ENCODE measurements around the gene PEAR1. TPM values are rescaled to one million over a fixed set of nuclear protein-coding genes. Genes with fewer than 3 reads are reported as not detected.
"Not testable (repeated sequence)": the region's sequence is repeated elsewhere in the genome, so short reads cannot be mapped to it uniquely, and the experiment has no call there.

Gene PEAR1
- total RNA-seq, 1 experiment from 2014 or later, result 0.88 TPM

DNA sequence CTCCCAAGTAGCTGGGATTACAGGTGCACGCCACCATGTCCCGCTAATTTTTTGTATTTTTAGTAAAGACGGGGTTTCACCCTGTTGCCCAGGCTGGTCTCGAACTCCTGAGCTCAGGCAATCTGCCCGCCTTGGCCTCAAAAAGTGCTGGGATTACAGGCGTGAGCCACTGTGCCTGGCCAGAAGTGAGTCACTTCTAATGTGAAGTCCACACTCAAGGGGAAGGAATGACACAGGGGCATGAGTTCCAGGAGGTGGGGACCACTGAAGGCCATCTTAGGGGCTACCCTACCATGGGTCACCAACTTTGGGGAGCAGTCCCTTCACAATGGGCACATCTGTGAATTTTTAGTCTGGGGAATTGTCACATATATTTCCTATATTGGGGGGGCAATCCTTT is 33.2 kb downstream of the PEAR1 start:
- DNase-seq (ENCODE audit: low read depth); in situ Hi-C loops (cut with HindIII; ENCODE audit: low pct_unique_long_range_greater_than_20kb, low sequenced_read_pairs): not testable (repeated sequence)

DNA sequence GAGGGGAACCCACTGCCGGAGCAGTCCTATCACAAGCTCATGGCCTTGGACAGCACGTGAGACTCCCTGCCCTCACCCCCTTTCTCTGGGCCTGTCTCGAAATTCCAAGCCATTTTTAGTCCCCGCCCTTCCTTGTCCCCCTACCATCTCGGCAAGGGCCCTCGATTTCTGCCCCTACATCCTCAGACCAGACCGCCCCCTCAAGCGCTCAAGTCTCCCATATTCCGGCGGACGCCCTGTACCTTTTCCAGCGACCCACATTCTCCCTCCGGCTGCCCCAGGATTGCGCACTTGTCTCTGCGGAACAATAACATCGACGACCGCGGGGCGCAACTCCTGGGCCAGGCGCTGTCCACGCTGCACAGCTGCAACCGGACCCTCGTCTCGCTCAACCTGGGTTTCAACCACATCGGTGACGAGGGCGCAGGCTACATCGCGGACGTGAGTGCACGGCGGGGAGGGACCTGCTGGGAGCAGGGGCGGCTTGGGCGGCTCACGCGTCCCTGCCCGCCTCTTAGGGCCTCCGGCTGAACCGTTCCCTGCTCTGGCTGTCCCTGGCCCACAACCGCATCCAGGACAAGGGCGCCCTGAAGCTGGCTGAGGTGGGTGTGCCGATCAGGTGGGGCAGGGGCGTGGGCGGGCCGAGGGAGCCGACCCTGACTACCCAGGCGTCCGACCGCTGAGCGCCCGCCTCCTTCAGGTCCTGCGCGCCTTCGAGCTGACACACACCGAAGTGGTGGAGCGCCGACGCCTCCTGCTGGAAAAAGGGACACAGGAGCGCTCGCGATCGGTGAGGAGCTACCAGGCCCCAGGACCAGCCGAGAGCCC is 33.9 kb downstream of the PEAR1 start:
- in situ Hi-C loops (cut with HindIII; ENCODE audit: low pct_unique_long_range_greater_than_20kb, low sequenced_read_pairs), result no loop called here
- DNase-seq (ENCODE audit: low read depth), result peak; percentile 83

DNA sequence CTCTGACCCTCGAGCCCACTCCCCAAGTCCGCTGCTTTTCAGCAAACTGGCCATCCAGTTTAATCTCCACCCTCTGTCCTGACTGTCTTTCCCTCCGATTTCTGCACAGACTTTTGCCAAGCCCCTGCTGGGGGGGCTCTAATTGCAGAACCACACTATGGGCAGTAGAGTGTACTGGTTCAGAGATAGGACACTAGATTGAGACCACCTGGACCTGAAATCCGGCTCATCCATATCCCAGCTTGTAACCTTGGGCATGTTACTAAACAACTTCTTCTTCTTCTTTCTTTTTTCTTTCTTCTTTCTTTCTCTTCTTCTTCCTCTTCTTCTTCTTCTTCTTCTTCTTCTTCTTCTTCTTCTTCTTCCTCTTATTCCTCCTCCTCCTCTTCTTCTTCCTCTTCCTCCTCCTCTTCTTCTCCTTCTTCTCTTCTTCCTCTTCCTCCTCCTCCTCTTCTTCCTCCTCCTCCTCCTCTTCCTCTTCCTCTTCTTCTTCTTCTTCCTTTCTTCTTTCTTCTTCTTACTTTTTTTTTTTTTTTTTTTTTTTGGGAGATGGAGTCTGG is 34.6 kb downstream of the PEAR1 start:
- in situ Hi-C loops (cut with HindIII; ENCODE audit: low pct_unique_long_range_greater_than_20kb, low sequenced_read_pairs), result no loop called here
- DNase-seq (ENCODE audit: low read depth), result no peak

DNA sequence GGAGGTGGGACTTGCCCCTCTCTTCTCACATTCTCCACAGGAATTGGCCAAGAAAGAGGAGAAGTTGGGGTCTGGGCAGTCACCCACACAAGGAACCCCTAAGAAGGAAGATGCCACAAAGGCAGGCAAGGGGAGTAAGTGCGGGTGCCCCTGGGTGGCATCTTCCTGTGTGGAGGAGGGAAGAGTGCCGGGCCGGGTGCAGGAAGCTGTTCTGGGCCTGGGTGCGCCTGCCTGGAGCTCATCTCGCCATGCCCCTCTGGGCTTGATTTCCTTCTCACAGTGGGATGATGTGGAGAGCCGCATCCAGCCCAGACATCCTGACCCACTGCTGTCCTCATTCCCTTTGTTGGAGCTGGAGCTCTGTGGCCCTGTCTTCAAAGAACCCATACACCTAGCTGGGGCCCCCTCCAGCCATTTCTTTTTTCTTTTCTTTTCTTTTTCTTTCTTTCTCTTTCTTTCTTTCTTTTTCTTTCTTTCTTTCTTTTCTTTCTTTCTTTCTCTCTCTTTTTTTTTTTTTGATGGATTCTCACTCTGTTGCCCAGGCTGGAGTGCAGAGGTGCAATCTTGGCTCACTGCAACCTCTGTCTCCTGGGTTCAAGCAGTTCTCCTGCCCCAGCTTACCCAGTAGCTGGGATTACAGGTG is 36.2 kb downstream of the PEAR1 start:
- in situ Hi-C loops (cut with HindIII; ENCODE audit: low pct_unique_long_range_greater_than_20kb, low sequenced_read_pairs), result no loop called here
- no peak for DNase-seq (ENCODE audit: low read depth)

DNA sequence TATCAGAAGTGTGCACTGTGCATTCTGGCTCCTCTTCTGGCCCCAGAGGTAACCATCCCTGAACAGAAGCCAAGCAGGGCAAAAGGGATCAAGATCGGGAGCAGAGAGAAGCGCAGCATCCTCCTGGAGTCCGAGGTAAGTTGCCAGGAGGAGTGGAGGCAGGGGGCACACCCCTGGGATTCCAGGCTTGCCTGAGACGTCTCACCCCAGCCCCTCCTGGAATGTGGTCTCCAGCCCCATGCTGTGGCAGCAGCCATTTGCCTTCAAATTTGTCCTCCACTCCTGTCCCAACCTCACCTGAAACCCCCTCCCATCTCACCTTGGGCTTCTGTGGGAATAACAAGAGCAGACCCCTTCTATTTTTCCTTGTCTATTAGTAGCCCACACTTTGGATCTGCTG is 37.0 kb downstream of the PEAR1 start:
- DNase-seq (ENCODE audit: low read depth), result no peak
- in situ Hi-C loops (cut with HindIII; ENCODE audit: low pct_unique_long_range_greater_than_20kb, low sequenced_read_pairs), result no loop called here

DNA sequence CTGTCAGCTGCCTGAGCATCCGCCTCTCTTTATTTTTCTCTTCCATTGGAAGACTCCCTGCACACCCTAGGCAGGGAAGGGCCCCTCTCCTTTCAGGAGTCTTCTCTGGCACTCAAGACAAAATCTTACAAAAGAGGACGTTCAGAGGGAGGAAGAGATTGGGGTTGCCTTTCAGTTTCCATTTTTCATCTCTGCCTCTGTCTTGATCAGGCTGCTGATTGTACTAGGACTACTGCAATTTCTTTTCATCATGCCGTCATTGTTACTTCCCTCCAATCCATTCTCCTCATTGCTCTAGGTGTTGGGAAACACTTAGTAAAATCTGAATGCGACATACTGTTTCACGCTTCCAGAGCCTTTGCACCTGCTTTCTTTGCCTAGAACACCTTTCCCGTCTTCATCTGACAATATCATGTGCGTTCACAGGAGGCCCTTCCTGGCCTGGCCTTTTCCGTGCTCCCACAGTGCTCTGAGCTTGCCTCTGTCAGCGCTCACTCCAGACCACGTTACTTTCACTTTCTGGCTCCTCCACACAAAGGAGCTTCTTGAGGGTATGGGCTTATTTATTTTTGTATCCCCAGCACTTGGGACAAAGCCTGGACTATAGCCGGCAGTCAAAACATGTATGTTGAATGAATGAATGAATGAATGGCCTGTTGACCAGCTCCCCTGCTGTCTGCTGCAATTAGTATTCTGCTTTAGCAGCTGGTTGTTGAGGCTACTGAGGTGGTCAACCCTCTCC is 37.9 kb downstream of the PEAR1 start:
- in situ Hi-C loops (cut with HindIII; ENCODE audit: low pct_unique_long_range_greater_than_20kb, low sequenced_read_pairs), result no loop called here
- DNase-seq (ENCODE audit: low read depth), result no peak

DNA sequence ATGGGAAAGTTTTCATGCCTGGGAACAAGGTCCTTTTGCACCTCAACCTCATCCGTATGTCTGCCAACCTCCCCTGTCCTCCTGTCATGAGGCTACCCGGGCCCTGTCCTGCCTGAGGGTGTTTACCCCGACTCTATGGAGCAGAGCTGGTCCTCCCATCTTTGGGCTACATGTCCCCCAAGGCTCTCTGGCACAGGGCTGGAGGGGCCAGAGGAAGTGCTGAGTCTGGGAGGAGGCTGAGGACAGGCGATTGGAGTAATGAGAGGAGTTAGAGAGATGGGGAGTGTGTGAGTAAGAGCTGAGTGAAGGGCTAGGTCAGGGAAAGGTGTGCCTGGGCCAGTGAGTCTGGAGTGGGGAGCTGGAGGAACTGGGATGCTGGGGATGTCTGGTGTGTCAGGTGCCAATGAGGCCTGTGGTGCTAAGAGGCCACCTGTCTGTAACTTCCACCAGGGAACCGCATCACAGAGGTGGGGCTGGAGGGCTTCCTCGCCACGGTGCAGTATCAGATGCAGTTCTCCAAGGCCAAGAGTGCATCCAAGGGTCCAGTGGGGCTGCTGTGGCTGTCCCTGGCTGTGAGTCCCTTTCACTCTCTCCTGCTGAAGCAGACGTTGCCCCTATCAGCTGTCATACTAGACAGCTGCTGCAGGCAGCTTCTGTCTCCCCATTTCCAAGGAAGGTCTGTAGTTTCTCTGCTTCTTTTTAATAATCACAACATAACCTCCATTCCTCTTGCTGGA is 38.6 kb downstream of the PEAR1 start:
- DNase-seq (ENCODE audit: low read depth), result no peak
- in situ Hi-C loops (cut with HindIII; ENCODE audit: low pct_unique_long_range_greater_than_20kb, low sequenced_read_pairs), result no loop called here

DNA sequence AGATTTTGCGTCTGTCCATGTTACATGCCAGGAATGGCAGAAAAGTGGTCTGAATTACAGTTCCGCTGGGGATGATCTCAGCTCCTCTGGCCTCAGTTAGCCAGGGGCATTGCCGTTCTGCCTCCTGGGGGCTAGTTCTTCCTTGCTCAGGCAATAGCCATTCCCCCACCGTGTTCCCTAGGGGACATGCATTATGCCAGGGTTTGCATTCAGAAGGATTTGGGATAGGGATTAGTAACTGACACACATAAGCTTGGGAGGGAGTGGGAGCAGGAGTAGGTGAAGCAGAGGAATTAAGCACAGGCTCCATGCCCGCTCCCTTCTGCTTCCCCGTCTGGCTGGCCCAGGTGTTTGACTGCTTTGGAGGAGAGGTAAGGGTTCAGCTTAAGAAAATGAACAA is 39.6 kb downstream of the PEAR1 start:
- in situ Hi-C loops (cut with HindIII; ENCODE audit: low pct_unique_long_range_greater_than_20kb, low sequenced_read_pairs), result no loop called here
- no peak for DNase-seq (ENCODE audit: low read depth)

DNA sequence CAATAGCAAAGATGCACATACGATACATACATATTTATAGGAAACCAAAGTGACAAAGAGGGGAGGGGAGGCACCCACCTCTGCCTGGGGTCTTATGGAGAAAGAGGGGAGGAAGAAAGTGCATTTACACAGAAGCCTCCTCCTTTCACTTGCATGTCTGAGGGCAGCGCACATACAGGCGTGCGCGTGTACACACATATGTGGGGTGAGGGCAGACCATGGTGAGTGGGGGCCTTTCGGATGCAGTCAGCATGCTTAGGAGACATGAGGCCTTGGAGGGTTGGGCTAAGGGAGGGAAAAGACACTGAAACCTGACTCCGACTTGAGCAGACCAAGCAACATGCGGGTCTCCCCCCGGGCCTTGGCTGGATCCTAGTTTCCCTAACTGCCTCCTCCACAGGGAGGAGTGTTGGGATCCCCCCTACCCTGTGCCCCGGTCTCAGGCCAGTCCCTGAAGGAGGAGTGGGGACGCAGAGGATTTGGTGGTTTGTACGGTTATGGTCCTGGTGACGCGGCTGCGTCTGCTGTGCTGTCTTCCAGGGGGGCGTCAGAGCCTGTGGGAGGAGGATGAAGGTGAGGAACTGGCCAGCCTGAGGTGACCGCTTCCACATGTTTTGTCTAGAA is 42.1 kb downstream of the PEAR1 start:
- in situ Hi-C loops (cut with HindIII; ENCODE audit: low pct_unique_long_range_greater_than_20kb, low sequenced_read_pairs), result no loop called here
- DNase-seq (ENCODE audit: low read depth), result no peak

DNA sequence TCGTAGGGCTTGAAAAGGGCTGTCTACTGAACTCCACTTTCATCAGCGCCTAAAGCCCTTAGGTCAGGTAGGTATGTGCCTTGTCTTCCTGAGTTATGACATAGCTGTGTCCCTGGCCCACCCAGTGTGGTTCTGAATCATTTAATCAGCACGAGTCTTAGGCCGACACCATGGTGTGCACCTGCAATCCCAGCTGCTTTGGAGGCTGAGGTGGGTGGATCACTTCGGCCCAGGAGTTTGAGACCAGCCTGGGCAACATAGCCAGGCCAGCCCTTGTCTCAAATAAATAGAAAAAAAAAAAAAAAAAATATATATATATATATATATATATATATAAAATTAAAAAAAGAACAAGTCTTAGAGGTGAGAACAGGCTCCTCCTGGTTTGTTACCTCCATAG is 42.7 kb downstream of the PEAR1 start:
- no peak for DNase-seq (ENCODE audit: low read depth)
- in situ Hi-C loops (cut with HindIII; ENCODE audit: low pct_unique_long_range_greater_than_20kb, low sequenced_read_pairs), result no loop called here

DNA sequence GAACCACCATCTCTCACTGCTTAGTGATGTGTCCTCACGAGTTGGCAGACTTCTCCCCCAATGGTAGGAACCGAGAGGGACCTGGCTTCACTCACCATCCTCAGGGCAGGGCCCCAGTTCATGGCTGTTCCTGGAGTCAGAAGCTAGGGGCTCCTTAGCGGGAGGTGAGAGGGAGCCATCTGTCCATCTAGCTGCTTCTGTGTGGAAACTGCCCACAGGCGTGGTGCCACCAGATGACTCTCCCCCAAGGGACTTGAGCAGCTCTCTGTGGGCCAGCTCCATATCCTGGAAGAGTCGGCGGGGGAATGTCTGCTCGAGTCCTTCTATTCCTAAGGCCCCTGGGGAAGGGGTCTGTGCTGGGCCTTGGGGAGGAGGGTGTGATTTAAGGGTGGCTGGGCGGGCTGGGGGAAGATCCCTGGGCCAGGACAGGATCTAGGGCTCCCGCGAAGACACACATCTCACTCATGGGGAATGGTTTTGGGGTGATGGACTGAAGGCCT is 43.3 kb downstream of the PEAR1 start:
- DNase-seq (ENCODE audit: low read depth), result no peak
- in situ Hi-C loops (cut with HindIII; ENCODE audit: low pct_unique_long_range_greater_than_20kb, low sequenced_read_pairs), result no loop called here

DNA sequence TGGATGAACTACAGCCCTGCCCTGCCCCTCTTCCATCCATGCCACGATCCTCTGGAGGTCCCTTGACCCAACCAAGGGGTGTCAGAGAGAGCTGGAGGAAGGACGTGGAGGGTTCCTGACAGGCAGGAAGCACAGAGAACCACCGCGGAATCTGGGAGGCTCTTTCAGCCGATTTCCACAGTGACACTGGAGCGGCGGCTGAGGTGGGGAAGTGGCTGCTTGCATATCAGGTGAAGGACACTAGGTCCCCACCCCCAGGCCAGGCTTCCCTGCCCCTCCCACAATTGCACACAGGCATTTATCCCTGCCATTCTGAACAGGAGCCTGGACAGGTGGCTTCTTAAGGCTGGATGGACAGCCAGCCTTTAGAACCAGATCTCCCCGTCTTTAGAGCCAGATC is 44.4 kb downstream of the PEAR1 start:
- in situ Hi-C loops (cut with HindIII; ENCODE audit: low pct_unique_long_range_greater_than_20kb, low sequenced_read_pairs), result no loop called here
- no peak for DNase-seq (ENCODE audit: low read depth)

DNA sequence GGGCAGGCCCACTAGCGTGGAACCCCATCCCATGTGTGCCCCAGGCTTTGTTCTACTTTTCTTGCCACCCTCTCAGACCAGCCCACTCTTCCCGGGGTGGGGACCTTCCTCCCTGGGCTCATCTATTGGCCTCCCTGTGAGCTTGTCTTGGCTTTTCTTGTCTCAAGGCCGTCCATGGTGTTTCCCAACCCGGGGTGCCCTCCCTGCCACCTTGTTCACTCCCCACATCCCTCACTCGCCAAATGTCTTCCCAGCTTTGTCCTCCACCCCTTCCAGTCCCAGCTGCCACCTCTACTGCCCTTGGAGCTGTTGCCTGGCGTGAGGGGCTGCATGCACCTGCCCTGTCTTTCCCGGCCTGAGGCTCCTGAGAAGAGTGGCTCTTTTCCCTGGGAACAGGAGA is 45.3 kb downstream of the PEAR1 start:
- in situ Hi-C loops (cut with HindIII; ENCODE audit: low pct_unique_long_range_greater_than_20kb, low sequenced_read_pairs), result no loop called here
- DNase-seq (ENCODE audit: low read depth), result no peak

DNA sequence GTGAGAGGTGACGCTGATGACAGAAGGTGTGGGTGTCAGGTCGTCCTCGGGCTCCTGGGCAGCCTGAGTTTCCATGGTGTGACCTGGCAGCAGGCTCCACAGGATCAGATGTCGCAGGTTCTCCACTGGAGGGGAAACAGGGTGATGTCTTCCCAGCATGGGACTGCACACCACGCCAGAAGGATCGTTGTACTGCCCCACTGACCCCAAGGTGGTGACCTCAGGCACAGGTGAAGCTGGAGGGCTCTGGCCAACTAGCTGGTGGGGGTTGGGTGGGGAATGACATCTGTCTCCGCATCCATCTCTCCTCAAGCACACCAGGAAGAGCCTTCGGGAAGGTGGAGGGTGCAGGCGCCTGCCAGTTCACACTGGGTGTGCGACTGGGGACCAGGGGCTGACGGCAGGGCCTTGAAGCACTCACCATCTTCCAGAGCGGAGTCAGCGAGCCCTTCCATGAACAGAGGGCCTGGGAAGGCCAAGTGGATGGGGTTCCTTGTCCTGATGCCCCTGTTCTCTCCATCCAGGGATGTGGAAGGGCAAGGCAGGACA is 46.3 kb downstream of the PEAR1 start:
- in situ Hi-C loops (cut with HindIII; ENCODE audit: low pct_unique_long_range_greater_than_20kb, low sequenced_read_pairs), result no loop called here
- no peak for DNase-seq (ENCODE audit: low read depth)

DNA sequence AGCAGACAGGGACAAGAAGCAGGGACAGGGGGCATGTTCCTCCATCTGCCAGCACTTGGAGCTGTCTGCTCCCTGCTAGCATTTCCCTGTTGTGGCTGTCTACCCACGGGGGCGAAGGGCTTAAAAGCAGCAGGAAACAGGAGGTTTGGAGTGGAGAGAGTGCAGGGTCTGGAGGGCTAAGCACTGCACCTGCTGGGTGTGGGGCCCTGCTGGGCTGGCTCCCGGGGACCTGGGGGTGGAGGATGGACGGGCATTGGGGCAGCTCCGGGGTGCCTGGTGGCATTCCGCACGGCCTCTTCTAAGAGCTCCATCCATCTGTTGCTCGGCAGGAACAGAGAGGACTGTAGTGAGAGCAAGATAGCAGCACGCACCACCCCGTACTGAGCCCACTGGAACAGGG is 48.2 kb downstream of the PEAR1 start:
- DNase-seq (ENCODE audit: low read depth), result no peak
- in situ Hi-C loops (cut with HindIII; ENCODE audit: low pct_unique_long_range_greater_than_20kb, low sequenced_read_pairs), result no loop called here

DNA sequence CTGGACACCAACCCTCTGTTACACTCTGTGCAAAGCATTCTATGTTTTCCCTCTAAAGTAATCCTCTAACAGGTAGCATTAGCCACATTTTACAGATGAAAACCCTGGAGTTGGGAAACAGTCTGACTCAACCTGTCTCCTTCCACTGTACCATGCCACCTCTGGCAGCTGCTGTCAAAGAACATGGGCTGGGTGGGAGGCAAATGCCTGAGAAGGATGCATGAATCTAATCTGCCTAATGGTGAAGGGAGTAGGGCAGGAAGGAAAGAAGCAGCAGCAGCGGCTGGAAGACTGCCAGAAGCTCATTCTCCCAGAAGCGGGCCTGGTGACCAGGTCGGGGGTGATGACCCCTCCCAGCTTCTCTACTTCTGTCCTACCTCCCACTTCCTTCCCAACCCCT is 48.7 kb downstream of the PEAR1 start:
- no peak for DNase-seq (ENCODE audit: low read depth)
- in situ Hi-C loops (cut with HindIII; ENCODE audit: low pct_unique_long_range_greater_than_20kb, low sequenced_read_pairs), result no loop called here

DNA sequence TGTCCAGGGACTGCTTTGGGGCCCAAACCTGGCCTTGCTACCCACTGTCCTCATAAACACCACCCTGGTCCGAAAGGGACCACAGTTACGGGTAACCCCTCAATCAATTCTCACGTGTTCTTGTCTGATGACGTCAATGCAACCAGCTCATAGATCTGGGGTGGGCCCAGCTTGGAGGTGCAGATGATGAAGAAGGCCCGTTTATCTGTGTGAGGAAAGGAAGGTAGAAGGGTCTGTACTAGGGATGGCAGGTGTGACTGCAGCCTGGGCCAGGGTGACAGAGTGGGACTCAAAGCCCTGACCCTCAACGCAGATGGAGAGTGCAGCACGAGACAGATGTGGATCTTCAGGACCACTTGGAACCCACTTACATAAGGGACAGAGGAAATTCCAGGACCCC is 49.1 kb downstream of the PEAR1 start:
- no peak for DNase-seq (ENCODE audit: low read depth)
- in situ Hi-C loops (cut with HindIII; ENCODE audit: low pct_unique_long_range_greater_than_20kb, low sequenced_read_pairs), result no loop called here

DNA sequence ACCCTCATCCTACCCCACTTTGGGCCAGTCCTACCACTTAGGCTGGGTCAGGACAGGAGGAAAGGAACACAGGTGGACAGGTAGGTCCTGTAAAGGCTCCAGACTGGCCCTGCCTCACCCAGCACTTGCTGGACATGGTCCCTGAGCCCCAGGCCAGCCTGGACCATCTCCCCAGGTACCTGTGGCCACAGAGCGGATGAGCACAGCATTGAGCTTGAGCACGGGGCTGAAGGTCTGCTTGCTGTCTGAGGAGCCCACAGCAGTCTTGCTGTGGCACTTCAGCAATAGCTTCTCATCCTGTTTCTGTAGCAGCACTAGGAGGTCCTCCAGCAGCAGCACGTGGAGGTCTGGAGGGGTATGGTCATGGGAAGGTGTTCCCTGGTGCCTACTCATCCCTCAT is 50.2 kb downstream of the PEAR1 start:
- in situ Hi-C loops (cut with HindIII; ENCODE audit: low pct_unique_long_range_greater_than_20kb, low sequenced_read_pairs), result no loop called here
- DNase-seq (ENCODE audit: low read depth), result no peak
